NT2/D1 (cell line): ENCODE data around the gene EXOSC5.

Experiments used
- SUZ12 ChIP-seq: IDR thresholded peaks from 2 replicates; pipeline ENCODE4 v1.6.1; 2011; ENCODE audit not compliant: insufficient read length, insufficient read depth; ENCODE audit errors: extremely low read depth
- YY1 ChIP-seq: IDR thresholded peaks from 2 replicates; pipeline ENCODE4 v1.6.1; 2011; ENCODE audit not compliant: insufficient read length, insufficient read depth
- ZNF274 ChIP-seq: IDR thresholded peaks from 2 replicates; pipeline ENCODE4 v1.6.1; 2011; ENCODE audit warnings: mild to moderate bottlenecking, low read depth, low read length

DNA sequence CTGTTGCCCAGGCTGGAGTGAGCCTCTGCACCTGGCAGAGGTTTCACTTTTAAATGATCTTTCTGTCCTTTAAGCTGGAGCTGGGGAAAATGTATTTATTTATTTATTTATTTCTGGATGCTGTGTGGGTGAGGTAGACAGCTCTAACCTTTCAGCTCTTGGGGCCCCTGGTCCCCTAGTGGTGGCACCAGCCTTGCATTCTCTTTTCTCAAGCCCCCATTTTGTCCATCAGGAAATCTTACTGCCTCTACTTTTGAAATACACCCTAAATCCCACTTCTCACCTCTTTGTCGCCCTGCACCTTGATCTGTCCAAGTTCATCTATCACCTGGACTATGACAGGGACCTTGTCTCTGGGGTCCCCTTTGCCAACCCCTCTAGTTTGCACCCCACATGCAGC, 31.1 kb downstream of the EXOSC5 start:
- TF ChIP-seq ZNF274 (no peak), SUZ12 (no peak), YY1 (no peak)
